ENCODE measurements around the gene MEI1.
"Not testable (repeated sequence)": the region's sequence is repeated elsewhere in the genome, so short reads cannot be mapped to it uniquely, and the experiment has no call there.

The MEI1 gene

DNA sequence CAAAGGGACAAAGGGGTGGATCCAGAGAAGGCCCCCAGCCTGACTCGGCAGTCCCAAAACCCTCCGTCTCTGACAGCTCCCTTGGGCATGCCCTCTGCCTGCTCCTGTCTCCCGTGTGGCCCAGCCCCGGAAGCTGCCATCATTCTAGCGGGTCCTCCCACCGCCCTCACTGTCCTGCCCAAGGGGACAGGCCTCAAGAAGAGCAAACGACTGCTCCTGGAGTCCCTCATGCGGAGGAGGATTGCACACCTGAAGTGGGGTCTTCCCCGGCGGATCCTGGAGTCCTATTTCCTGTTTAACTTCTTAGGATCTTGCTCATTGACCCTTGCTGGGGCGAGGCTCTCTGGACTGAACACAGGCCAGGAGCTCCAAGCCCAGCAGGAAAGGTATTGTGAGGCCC is 2.6 kb upstream of the MEI1 start:
- Mint-ChIP-seq H3K27ac (peak overlapping the region; percentile 78), H3K4me1 (ENCODE audit: low read depth) (peaks cover 11% of the 10 kb centered on the region), H3K9me3 (no peaks in the 10 kb centered on the region), H3K4me3 (no peak overlapping the region), H3K27me3 (ENCODE audit: low read depth) (no peaks in the 10 kb centered on the region), H3K36me3 (ENCODE audit: low read depth) (no peaks in the 10 kb centered on the region)

DNA sequence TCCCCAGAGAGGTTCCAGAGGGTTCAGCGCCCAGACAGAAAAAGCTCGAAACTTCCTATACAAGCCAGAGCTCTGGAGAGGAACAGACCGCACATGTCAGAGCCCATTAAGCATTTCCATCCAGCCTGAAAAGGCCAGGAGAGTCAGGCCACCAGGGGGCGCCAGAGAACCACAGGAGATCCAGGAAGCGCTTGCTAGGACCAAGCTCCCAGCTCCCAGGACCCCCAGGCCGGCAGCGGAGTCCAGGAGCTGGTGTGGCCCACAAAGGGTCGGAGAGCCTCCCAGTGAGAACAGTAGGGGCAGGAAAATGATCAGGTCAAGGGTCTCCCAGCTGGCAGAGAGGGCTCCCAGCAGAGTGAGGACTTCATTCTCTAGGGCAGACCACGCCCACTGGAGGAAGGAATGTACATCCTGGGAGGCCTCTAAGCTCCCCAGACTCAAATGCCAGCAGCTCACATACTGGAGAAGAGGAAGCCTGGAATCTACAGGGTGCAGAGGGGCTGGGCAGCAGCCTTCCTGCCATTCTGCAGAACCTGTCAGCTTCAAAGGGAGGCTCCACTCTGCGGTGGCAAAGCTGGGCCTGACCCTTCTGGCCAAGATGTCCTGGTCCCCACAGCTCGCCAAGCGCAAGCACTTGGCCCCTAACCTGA is 2.1 kb upstream of the MEI1 start:
- Mint-ChIP-seq H3K4me1 (ENCODE audit: low read depth) (peaks cover 11% of the 10 kb centered on the region), H3K36me3 (ENCODE audit: low read depth) (no peaks in the 10 kb centered on the region), H3K4me3 (peak overlapping the region; percentile 47), H3K27me3 (ENCODE audit: low read depth) (no peaks in the 10 kb centered on the region), H3K27ac (peak overlapping the region; percentile 78), H3K9me3 (no peaks in the 10 kb centered on the region)

DNA sequence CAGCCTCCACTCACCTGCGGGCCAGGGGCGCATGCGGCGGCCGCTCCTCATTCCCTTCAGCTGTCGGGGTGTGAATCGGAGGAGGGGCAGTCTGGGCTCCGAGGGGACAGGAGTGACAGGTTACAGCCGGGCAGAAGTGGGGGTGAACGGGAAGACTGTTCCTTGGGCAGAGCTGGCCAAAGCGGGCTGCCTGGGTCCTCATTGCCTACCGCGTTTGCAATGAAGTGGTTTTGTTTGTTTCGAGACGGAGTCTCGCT is 733 bp downstream of the MEI1 start:
- Mint-ChIP-seq H3K27me3 (ENCODE audit: low read depth) (peaks cover 4% of the 10 kb centered on the region), H3K4me3 (no peak overlapping the region), H3K4me1 (ENCODE audit: low read depth) (peaks cover 11% of the 10 kb centered on the region), H3K27ac (no peak overlapping the region), H3K36me3 (ENCODE audit: low read depth) (no peaks in the 10 kb centered on the region), H3K9me3 (no peaks in the 10 kb centered on the region)

DNA sequence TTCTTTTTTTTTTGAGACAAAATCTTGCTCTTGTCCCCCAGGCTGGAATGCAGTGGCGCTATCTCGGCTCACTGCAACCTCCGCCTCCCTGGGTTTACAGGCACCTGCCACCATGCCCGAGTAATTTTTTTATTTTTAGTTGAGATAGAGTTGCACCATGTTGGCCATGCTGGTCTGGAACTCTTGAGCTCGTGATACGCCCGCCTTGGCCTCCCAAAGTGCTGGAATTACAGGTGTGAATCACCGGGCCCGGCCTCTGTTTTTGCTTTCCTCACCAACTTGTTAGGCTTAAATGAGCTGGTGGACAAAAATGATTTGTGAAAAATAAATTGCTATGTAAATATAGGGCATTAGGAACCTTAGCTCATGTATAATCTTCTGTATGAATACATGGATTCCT is 3.5 kb downstream of the MEI1 start:
- no peaks in the 10 kb centered on the region for H3K36me3 Mint-ChIP-seq (ENCODE audit: low read depth)
- H3K27me3 Mint-ChIP-seq (ENCODE audit: low read depth), result peaks cover 4% of the 10 kb centered on the region
- H3K27ac Mint-ChIP-seq, result no peak overlapping the region
- no peaks in the 10 kb centered on the region for H3K9me3 Mint-ChIP-seq
- peaks cover 5% of the 10 kb centered on the region for H3K4me1 Mint-ChIP-seq (ENCODE audit: low read depth)
- no peak overlapping the region for H3K4me3 Mint-ChIP-seq

DNA sequence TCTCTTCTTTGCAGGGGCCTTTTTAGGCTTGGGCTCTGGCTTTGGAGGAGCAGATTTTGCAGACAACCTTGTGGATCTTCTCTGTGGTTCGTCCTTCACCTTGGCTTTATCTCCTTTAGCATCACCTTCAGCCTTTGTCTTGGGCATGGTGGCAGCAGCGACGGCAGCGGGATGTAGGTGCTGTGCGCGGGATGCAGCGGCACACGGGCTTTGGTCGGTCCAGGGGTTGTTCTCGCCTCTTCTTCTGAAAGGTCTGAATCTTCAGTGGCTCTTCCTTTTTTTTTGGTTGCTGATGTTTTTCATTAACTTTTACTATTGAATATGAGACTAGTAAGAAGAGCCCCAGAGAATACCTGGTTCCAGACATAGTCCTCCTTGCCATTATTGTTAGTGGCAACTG is 10.0 kb downstream of the MEI1 start:
- H3K27me3 Mint-ChIP-seq (ENCODE audit: low read depth), result peaks cover 20% of the 10 kb centered on the region
- H3K36me3 Mint-ChIP-seq (ENCODE audit: low read depth), result no peaks in the 10 kb centered on the region
- no peak overlapping the region for H3K4me3 Mint-ChIP-seq
- no peak overlapping the region for H3K27ac Mint-ChIP-seq
- peaks cover 2% of the 10 kb centered on the region for H3K4me1 Mint-ChIP-seq (ENCODE audit: low read depth)
- H3K9me3 Mint-ChIP-seq, result no peaks in the 10 kb centered on the region

DNA sequence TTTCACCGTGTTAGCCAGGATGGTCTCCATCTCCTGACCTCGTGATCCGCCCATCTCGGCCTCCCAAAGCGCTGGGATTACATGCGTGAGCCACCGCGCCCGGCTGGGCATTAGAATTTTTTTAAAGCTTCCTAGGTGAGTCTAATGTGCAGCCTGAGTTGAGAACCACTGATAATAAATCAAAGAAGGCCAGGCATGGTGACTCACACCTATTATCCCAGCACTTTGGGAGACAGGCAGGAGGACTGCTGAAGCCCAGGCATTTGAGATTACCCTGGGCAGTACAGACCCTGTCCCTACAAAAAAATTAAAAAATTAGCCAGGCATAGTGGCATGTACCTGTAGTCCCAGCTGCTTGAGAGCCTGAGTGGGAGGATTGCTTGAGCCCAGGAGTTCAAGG is 13.7 kb downstream of the MEI1 start:
- Mint-ChIP-seq H3K4me1 (ENCODE audit: low read depth) (peaks cover 2% of the 10 kb centered on the region), H3K4me3 (no peak overlapping the region), H3K36me3 (ENCODE audit: low read depth) (no peaks in the 10 kb centered on the region), H3K9me3 (no peaks in the 10 kb centered on the region), H3K27ac (no peak overlapping the region), H3K27me3 (ENCODE audit: low read depth) (peaks cover 20% of the 10 kb centered on the region)

DNA sequence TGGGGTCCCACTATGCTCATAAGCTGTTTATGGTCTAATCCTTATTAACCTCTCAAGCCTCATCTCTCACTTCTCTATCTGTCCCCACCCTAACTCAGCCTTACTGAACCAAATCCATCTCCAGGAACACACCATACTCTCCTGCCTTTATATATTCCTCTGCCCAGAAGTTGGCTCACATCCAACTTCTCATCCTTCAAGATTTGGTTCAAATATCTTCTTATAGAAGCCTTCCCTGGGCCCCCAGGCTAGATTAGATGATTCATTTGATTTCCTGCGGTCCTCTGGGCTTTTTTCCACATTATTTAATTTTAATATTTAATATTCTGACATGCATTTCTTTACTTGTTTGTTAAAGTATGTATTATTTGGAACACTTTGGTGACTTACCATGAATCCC is 23.2 kb downstream of the MEI1 start:
- Mint-ChIP-seq H3K4me3 (no peak overlapping the region), H3K4me1 (ENCODE audit: low read depth) (no peaks in the 10 kb centered on the region), H3K27ac (no peak overlapping the region), H3K36me3 (ENCODE audit: low read depth) (no peaks in the 10 kb centered on the region), H3K27me3 (ENCODE audit: low read depth) (peaks cover 9% of the 10 kb centered on the region), H3K9me3 (no peaks in the 10 kb centered on the region)

DNA sequence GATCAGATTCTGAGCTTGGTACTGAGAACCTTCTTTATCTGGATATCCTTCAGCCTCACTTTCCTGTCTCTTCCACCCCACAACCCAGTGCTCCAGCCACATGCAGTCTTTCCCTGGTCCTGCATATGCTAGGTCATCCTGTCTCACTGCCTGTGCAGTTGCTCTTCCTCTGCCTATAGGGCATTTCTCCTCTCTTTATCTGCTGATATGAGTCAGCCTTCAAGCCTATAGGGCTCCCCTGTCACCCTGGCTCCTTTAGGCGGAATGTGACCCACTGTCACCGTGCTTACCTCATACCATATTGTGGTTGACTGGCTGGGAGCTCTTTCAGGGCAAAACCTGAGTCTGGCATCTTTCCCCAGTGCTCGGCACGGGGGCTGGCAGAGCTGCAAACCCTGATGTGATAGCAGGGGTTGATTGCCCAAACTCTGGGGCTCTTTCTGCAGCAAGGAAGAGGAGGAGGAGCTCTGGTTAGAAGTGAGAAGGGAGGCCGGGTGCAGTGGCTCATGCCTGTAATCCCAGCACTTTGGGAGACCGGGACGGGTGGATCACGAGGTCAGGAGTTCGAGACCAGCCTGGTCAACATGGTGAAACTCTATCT is 26.3 kb downstream of the MEI1 start:
- no peaks in the 10 kb centered on the region for H3K36me3 Mint-ChIP-seq (ENCODE audit: low read depth)
- H3K4me3 Mint-ChIP-seq, result no peak overlapping the region
- no peaks in the 10 kb centered on the region for H3K9me3 Mint-ChIP-seq
- no peak overlapping the region for H3K27ac Mint-ChIP-seq
- H3K4me1 Mint-ChIP-seq (ENCODE audit: low read depth), result no peaks in the 10 kb centered on the region
- peaks cover 12% of the 10 kb centered on the region for H3K27me3 Mint-ChIP-seq (ENCODE audit: low read depth)

DNA sequence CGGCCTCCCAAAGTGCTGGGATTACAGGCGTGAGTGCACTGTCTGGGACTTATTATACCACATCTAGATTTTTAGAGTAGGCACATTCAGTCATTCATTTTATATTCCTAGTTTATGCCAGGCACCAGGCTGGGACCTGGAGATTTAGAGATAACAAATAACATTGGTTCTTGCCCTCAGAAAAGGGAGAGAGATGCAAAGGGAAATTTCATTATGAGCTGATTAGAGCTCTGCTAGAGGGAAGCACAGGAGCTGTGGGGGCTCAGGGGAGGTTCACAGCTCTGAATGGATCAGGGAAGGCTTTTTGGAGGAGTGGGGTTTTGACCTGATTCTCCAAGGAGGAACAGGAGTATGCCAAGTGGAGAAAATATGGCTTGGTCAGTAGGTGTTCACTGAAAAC is 32.3 kb downstream of the MEI1 start:
- no peaks in the 10 kb centered on the region for H3K9me3 Mint-ChIP-seq
- no peaks in the 10 kb centered on the region for H3K4me1 Mint-ChIP-seq (ENCODE audit: low read depth)
- peaks cover 8% of the 10 kb centered on the region for H3K27me3 Mint-ChIP-seq (ENCODE audit: low read depth)
- no peaks in the 10 kb centered on the region for H3K36me3 Mint-ChIP-seq (ENCODE audit: low read depth)
- no peak overlapping the region for H3K4me3 Mint-ChIP-seq
- no peak overlapping the region for H3K27ac Mint-ChIP-seq

DNA sequence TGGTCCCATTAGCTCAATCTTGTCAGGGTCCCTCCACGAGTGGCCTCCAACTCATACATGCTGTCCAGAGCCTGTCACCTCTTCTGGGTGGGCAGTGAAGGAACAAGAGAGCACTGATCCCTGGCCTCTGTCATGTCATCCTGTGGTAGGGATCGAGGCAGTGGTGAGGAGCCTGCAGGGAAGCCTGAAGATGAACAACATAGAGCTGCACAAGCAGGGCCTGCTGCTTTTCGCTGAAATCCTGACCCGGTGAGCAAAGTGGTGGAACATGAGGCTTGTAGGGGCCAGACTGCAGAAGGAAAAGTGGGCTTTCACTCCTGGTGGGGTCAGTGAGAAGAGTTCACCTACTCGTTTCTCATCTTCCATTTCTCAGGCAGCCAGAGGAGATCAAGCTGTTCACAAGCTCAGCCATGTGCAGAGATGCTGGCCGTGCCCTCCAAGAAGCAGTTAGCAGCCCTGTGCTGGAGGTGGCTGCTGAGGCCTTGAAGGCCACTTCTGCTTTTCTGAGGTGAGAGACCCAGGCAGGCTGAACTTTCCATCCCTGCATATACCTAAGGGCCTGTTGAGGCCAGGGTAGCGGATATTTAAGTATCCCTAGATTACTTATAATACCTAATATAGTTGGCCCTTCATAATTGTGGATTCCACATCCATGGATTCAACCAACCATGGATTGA is 32.9 kb downstream of the MEI1 start:
- H3K27me3 Mint-ChIP-seq (ENCODE audit: low read depth), result peaks cover 12% of the 10 kb centered on the region
- H3K36me3 Mint-ChIP-seq (ENCODE audit: low read depth), result no peaks in the 10 kb centered on the region
- H3K4me3 Mint-ChIP-seq, result no peak overlapping the region
- no peak overlapping the region for H3K27ac Mint-ChIP-seq
- H3K4me1 Mint-ChIP-seq (ENCODE audit: low read depth), result no peaks in the 10 kb centered on the region
- H3K9me3 Mint-ChIP-seq, result no peaks in the 10 kb centered on the region

DNA sequence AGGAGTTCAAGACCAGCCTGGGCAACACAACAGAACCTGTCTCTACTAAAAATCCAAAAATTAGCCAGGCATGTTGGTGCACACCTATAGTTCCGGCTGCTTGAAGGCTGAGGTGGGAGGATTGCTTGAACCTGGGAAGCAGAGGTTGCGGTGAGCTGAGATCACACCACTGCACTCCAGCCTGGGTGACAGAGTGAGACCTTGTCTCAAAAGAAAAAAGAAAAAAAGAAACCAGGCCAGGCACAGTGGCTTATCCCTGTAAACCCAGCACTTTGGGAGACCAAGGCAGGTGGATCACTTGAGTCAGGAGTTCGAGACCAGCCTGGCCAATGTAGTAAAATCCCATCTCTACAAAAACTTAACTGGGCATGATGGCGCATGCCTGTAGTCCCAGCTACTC is 33.9 kb downstream of the MEI1 start:
- not testable (repeated sequence) for H3K27ac Mint-ChIP-seq; H3K4me3 Mint-ChIP-seq; H3K9me3 Mint-ChIP-seq; H3K4me1 Mint-ChIP-seq (ENCODE audit: low read depth); H3K36me3 Mint-ChIP-seq (ENCODE audit: low read depth)
- peaks cover 12% of the 10 kb centered on the region for H3K27me3 Mint-ChIP-seq (ENCODE audit: low read depth)

DNA sequence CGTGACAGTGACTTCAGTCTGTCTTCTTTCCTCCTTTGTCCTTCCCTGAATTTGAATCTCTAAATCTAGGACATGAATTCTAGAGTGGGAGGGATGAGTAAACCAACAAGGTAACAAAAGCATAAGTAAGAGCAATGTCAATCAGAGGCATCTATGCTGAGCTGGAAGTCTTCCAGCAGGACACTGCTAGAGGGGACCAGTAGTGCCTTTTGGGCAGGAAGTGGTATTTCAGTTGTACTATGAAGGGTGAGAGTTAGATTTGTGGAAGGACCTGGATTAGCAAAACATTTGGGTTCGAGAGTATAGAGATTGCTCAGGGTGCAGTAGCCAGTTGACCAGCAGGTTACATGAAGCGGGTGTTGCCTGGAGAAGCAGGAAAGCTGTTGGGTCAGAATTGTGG is 40.3 kb downstream of the MEI1 start:
- no peaks in the 10 kb centered on the region for H3K9me3 Mint-ChIP-seq
- H3K4me3 Mint-ChIP-seq, result no peak overlapping the region
- H3K27me3 Mint-ChIP-seq (ENCODE audit: low read depth), result peaks cover 26% of the 10 kb centered on the region
- H3K4me1 Mint-ChIP-seq (ENCODE audit: low read depth), result peaks cover 6% of the 10 kb centered on the region
- no peak overlapping the region for H3K27ac Mint-ChIP-seq
- no peaks in the 10 kb centered on the region for H3K36me3 Mint-ChIP-seq (ENCODE audit: low read depth)

DNA sequence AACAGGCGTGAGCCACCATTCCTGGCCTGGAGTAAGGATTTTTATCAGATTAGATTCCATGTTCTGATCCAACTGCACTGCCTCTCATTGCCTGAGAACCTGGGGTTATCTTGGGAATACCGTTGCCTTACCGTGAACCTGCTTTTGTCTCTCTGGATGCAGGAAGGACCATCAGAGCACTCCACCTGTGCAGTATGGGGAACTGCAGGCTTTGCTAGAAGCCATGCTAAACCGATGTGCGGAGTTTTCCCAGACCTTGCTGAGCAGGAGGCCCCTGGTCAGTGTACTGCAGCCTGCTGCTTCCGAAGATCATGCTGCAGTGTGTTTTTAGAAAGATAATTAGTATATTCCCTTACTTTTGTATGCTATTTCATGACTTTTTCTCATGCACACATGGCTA is 43.6 kb downstream of the MEI1 start:
- H3K9me3 Mint-ChIP-seq, result no peaks in the 10 kb centered on the region
- no peak overlapping the region for H3K4me3 Mint-ChIP-seq
- H3K36me3 Mint-ChIP-seq (ENCODE audit: low read depth), result no peaks in the 10 kb centered on the region
- peaks cover 12% of the 10 kb centered on the region for H3K4me1 Mint-ChIP-seq (ENCODE audit: low read depth)
- H3K27me3 Mint-ChIP-seq (ENCODE audit: low read depth), result peaks cover 32% of the 10 kb centered on the region
- H3K27ac Mint-ChIP-seq, result no peak overlapping the region

DNA sequence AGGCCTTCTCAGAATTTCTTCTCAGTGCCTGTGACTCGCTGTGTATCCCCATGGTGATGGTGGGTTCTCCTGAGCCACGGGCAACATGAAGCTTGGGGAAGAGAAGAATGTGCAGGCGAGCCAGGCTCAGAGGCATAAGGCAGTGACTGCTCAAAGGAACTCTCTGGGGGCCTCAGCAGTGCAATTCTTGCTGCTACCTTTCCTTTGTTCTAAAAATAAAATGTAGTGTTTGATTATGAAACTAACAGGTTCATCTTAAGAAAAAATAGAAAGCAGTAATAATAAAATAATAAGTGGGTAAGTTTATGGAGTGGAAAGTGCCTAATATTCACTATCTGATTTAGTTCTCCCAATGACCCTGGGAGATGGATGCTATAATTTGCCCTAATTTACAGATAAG is 46.7 kb downstream of the MEI1 start:
- Mint-ChIP-seq H3K27me3 (ENCODE audit: low read depth) (peaks cover 44% of the 10 kb centered on the region), H3K36me3 (ENCODE audit: low read depth) (no peaks in the 10 kb centered on the region), H3K4me3 (no peak overlapping the region), H3K27ac (no peak overlapping the region), H3K9me3 (no peaks in the 10 kb centered on the region), H3K4me1 (ENCODE audit: low read depth) (peaks cover 8% of the 10 kb centered on the region)

DNA sequence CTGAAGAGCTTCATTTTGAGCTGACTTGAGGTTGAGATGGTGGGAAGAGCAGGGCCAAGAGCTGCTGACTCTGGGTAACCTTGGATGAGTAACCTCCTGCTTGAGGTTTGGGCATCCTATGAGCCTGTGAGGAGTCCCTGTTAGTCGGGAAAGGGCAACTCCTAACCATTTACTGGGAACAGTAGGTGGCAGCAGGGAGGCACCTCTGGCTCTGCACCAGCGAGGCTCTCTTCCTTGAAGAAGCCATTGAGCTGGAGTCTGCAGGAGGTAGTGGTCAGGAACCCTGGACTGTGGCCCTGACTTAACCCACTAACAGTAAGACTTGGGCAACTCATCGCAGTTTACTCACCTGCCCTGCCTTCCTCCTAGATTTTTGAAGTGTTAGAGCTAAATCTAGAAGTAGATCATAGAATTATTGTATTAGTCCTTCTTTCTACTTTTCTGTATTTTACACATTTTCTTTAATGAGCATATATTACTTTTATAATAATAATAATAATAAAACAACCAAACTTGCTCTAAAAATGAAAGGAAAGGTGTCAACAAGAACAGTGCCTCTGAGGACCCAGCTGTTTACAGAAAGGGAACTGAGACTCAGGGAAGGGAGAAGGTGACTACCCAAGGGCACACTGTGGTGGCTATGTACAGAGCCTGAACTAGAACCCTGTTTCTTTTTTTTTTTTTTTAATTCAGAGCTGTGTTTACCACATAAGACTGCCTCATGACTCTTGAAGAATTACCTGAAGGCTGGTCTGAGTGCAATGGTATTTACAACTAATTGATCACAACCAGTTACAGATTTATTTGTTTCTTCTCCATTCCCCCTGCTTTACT is 47.5 kb downstream of the MEI1 start:
- no peaks in the 10 kb centered on the region for H3K9me3 Mint-ChIP-seq
- peaks cover 44% of the 10 kb centered on the region for H3K27me3 Mint-ChIP-seq (ENCODE audit: low read depth)
- H3K4me1 Mint-ChIP-seq (ENCODE audit: low read depth), result peaks cover 8% of the 10 kb centered on the region
- no peak overlapping the region for H3K27ac Mint-ChIP-seq
- no peaks in the 10 kb centered on the region for H3K36me3 Mint-ChIP-seq (ENCODE audit: low read depth)
- H3K4me3 Mint-ChIP-seq, result no peak overlapping the region
